Astrocyte of the hippocampus (primary cell): ENCODE measurements around the gene STX1A.
"Not testable (repeated sequence)": the region's sequence is repeated elsewhere in the genome, so short reads cannot be mapped to it uniquely, and the experiment has no call there.

Experiments used
- DNase-seq: peaks from one replicate; pipeline ENCODE4 v3.0.0; 2011; ENCODE audit warnings: low read depth, low spot score

Gene STX1A

DNA sequence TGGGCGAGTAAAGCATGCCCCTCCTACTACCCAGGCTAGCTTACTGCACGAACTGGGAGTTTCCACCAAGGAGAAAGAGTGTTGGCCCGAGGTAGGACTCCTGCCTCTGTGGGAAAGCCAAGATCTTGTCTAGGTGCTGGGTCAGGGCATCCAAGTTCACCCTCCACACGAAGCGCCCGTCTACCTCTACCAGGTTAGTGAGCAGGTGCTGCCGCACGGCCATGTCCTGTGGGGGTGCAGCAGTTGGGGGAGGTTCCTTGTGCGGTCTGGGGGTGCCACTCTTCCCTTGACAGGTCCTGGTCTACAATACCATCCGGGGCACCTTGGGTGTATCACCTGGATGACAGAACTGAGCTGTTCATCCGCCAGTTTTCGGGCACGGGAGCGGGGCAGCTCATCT is 17.4 kb upstream of the STX1A start:
- DNase-seq, result no peak

DNA sequence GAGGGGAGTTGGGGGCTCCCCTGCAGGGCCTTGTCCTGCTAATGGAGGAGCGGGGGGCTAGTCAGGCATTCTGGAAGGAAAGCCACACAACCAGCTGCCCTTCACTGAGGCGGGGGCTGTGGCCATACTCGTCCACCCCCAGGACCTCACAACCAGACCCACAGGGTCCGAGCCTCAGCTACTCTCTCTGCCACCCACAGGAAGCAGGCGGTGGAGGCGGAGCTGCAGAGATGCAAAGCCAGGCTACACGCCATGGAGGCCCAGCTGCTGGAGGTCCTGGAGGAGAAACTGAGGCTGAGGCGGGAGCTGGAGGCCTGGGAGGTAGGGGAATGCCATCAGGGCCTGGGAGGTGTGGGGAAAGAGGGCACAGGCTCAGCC is 16.0 kb upstream of the STX1A start:
- no peak for DNase-seq

DNA sequence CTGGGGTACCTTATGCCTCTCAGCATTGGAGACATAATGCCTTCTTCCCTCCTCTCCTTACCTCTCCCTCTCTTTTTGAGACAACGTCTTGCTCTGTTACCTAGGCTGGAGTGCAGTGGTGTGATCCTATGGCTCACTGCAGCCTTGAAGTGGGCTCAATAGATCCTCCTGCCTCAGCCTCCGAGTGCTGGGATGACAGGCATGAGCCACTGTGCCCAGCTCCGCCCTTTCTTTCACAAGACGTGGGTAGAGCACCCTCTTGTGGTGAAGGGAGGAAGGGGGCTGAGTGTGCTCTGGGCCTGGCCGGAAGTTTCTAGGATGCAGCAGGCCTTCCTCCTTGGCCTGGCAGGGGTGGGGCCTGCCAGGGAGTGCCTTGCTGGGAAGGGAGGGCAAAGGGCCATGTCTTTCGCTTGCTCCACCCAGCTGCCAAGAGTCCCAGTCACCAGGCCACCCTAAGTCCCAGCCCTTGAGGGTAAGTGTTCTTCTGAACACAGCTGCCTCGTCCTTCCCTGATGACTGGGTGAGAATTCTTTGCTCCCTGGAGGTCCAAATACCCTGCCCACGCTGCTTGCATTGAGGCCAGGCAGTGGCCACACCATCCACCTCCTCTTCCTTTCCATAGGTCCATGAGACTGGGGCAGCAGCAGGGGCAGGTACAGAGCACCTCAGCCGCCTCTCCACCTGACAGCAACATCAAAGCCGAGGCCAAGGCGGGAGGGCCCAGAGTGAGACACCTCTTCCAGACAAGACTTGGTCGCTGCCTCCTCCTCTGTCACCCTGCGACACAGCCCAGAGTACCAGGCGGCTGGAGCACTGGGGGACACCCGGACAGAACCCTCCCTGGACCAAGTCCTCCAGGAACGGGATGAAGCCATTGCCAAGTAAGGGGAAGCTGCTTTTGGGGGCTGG is 15.4 kb upstream of the STX1A start:
- DNase-seq, result peak; percentile 69

GRCh38 chr7:73732397-73732796 is 12.9 kb upstream of the STX1A start:
- no peak for DNase-seq

DNA sequence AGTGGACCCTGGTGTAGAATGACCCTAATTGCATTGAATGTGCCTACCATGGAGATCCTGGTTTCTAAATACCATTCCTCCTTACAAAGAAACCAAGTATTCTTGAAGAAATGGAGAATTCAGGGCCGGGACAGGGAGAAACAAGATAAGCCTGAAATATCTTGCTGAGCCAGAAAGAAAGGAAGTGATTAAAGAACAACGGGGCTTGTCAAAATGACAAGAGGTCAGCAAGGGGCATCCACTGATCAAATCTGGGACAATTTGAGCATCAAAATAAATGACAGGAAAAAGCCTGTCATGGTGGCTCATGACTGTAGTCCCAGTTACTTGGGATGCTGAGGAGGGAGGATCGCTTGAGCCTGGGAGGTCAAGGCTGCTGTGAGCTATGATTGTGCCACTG is 11.0 kb upstream of the STX1A start:
- DNase-seq, result no peak

GRCh38 chr7:73728551-73728950 is 9.1 kb upstream of the STX1A start:
- DNase-seq, result no peak

- DNase-seq, result no peak
These were observed 8.5 kb upstream of the STX1A start for GRCh38 chr7:73727952-73728351.

DNA sequence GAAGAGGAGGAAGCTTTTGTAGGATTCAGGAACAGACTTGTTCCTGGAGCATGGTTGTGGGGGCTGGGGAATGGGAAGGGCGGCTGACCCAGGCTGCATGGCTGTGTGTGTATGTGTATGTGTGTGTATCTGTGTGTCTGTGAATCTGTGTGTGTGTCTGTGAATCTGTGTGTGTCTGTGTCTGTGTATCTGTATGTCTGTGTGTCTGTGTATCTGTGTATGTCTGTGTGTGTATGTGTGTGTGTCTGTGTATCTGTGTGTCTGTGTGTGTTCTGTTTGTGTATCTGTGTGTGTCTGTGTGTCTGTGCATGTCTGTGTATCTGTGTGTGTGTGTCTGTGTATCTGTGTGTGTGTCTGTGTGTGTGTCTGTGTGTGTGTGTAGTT is 6.6 kb upstream of the STX1A start:
- DNase-seq, result no peak

- DNase-seq, result no peak
These were observed 4.3 kb upstream of the STX1A start for GRCh38 chr7:73723813-73724212.

- no peak for DNase-seq
These were observed 3.3 kb upstream of the STX1A start for GRCh38 chr7:73722785-73723184.

- not testable (repeated sequence) for DNase-seq
These were observed 2.7 kb upstream of the STX1A start for GRCh38 chr7:73722182-73722581.

- DNase-seq, result peak; percentile 80
These were observed 1.9 kb upstream of the STX1A start for GRCh38 chr7:73721377-73721817.

- DNase-seq, result not testable (repeated sequence)
These were observed 974 bp upstream of the STX1A start for GRCh38 chr7:73720443-73720842.

GRCh38 chr7:73719806-73720169 is 319 bp upstream of the STX1A start:
- no peak for DNase-seq

DNA sequence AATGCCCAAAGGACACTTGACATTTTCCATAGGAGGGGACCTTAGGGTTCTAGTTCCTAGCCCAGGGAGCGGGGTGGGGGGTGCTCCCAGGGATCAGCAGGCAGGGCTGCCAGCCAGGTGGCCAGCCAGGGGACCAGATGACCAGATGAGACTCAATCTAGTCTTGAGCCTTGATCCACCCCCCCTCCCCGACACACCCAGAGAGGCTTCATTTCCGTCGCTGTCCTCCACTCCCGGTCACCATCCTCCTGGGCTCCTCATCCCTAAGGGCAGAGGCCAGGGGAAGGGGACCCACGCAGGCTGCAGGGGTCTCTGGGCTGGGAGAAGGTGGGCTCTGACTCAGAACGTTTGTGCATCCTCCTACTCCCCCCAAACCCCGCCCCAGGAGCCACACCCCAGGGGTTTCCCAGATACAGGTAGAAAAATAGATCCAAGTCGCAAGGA is 1.0 kb downstream of the STX1A start:
- DNase-seq, result no peak

DNA sequence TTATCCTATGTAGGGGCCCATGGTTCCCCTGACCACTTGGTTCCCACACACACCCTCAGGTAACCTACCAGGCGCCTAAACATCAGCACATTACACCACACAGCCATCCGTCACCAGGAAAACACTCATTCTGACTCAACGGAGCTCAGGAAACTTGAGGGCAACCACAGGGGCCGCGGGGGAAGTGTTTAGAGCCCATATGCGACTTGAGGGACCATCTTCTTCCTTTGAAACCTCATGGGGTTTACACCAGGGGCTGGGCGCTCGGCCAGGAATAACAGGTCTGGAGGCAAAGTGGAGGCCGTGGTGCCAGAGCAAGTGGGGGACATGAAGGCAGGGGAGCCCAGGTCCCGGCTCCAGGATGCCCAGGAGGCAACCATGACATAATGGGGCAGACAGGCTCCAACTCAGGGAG is 1.5 kb downstream of the STX1A start:
- peak; percentile 89 for DNase-seq

DNA sequence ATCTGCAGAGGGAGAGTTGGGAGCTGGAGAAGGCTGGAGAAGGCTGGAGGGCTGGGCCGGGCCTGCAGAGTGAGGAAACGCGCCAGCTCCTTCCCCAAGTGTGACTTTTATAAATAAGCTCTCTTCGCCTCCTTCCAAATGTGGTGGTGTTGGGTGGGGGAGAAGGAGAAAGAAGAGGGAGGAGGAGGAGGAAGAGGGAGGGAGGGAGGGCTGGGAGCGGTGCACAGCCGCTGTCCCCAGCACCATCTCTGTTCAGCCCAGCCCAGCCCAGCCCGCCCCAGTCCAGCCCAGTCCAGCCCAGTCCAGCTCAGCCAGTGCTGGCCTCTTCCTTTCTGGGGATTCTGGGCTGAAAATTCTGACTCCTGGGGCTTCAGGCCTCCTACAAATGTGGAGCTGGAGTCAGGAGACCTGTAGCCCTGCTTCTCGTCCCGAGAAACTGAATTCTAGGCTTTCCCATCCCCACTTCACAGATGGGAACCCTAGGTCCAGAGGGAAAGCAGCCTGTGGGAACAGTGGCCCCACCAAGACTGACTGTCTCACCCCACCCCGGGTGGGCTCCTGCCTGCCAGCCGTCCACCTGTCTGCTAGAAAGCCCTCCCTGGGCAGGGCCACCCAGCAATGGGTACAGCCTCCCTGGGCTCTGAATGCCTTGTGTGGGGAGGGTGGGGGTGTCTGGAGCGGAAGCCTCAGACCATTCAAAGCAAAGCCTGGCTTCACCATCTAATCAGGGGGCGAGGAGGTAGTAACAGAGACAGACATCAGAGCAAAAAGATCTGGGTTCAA is 2.3 kb downstream of the STX1A start:
- DNase-seq, result peak; percentile 47

GRCh38 chr7:73716318-73716890 is 3.1 kb downstream of the STX1A start:
- DNase-seq, result no peak

DNA sequence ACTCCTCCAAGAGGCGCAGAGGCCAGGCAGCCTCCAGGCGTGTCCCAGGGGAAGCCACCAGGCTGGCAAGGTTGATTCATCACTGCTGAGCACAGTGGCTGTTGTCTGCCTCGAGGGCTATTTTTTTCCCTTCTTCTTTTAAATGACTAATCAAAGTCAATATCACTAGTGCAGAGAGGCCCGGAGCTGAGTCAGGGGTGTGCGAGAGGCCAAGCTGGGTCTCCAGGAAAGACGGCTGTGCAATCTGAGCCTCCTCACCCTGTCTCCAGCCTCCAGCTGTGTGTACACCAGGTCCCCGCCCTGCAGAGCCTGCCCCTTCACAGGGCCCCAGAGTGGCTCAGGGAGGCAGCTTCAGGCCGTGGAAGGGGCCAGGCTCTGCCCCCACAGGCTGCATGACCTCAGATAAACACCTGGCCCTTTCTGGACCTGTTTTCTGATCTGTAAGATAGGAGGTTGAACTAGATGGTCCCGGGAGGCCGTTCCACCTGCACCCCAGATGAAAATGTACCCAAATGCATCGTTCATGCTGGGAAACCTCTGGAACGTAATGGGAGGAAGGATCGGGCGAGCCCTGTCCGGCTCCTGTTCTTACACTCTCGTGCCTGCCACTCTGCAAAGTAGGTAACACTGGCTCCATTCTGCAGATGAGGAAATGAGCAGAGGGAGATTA is 3.7 kb downstream of the STX1A start:
- peak; percentile 82 for DNase-seq

DNA sequence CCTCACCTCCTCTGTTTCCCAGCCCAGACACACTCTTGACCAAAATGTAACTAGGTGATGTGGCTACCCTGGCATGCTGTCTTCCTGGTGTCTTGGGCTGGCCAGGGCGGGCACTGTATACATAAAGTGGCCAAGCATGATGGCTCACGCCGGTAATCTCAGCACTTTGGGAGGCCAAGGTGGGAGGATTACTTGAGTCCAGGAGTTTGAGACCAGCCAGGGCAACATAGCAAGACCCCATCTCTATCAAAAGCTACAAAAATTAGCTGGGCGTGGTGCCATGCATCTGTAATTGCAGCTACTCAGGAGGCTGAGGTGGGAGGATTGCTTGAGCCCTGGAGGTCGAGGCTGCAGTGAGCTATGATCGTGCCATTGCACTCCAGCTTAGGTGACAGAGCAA is 6.2 kb downstream of the STX1A start:
- DNase-seq, result not testable (repeated sequence)

- no peak for DNase-seq
These were observed 6.7 kb downstream of the STX1A start for GRCh38 chr7:73712773-73713172.
